Superior temporal gyrus (tissue), 1 donor: ENCODE results near the gene COX6A2.

Source experiments
- DNase-seq: peaks from one replicate; pipeline ENCODE4 v3.0.0-alpha.2; 2016; ENCODE audit errors: extremely low spot score

COX6A2 gene

DNA sequence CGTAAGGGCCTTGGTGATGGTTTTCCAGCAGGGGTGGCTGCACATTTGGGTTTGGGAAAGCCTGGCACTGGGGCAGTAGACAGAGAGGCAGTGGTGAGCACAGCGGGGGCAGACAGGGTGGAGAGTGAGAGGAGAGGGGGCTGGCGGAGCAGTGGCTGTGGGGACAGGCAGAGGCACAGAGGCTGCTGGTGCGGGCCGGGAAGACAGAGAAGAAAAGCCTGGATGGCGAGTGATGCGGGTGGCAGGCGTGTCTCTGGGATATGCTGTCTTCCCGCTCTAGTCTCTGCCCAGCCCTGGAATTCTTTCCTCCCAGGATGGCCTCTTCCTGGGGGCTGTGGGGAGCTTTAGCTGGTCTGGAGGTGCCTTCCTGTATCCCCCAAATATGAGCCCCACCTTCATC is 18.1 kb downstream of the COX6A2 start:
- no peak for DNase-seq

DNA sequence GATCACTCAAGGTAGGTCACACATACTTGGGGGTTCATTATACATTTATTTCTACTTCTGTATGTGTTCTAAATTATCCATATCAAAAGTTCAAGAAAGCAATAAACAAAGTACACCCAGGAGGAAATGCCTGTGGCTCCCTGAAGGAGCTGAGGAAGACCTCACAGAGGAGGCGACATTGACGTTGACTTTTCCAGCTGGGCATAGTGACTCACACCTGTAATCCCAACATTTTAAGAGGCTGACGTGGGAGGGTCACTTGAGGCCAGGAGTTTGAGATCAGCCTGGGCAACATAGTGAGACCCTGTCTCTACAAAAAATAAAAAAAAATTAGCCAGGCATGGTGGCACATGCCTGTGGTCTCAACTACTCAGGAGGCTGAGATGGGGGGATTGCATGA is 18.7 kb downstream of the COX6A2 start:
- DNase-seq: no peak

DNA sequence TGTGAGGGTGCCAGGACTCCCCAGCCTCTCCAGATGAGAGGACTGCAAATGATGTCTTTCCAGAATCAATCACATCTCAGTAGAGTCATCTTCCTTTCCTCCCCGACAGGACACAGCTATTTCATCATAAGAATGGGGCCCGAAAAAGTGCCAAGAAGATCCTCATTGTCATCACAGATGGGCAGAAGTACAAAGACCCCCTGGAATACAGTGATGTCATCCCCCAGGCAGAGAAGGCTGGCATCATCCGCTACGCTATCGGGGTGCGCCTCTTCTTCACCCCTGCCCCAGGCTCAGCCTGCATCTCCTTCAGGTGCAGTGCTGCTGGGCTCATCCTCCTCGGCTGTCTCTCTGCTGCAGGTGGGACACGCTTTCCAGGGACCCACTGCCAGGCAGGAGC is 20.8 kb downstream of the COX6A2 start:
- DNase-seq: no peak

DNA sequence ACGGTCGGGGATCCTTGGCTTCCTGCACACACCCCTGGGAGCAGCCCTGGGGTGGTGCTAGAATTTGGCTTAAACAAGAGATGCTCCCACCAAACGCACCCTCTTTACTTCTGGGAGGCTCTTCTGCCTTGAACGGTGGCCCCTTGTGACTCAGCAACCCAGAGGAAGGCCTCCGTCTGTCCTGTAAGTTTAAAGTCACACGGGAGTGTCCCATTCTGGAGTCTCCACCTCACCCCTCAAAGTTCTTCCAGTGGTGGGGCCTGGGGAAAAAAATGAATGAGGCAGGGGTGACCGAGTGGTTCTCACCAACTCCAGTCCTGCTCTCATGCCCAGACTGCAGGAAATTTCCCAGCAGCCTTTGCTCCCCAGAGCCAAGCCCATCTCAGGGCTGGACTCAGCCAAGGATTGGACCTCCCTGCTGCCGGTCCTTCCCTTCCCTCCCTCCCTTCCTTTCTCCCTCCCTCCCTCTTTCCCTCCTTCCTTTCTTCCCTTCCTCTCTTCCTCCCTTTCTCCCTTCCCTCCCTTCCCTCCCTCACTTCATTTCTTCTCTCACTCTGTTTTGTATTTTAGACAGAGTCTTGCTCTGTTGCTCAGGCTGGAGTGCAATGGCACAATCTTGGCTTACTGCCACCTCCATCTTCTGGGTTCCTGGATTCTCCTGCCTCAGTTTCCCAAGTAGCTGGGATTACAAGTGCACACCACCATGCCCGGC is 23.7 kb downstream of the COX6A2 start:
- no peak for DNase-seq

DNA sequence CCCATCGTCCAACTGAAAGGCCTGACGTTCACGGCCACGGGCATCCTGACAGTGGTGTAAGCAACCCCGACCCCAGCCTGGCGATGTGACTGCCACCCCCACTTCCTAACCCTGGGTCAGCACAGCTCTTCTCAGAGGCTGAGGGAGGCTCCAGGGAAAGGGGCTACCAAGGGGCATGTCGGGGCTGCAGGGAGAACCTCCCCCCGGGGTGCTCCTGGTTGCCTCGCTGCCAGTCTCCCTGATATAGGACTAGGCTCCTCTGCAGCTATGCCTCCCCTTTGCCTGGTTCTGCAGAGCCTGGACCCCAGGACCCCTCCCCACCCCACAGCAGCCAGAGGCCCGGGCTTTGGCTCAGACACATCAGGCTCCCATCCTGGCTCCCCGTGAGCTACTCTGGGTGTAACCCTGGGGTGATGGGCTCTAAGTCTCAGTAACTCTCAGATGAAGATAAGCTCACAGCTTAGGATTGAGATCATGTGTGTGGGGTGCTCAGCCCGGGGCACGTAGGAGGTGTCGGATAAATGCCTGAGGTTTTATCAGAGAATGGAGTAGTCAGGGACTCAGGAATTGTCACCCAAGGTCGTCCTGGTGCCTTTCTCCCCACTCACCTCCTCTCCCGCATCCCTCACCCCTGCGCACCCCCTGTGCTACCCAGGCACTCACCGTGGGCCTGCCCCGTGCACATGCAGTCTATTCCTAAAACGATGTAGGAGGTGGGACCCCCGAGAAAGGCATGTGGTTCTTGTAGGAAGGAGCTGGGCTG is 24.4 kb downstream of the COX6A2 start:
- no peak for DNase-seq

DNA sequence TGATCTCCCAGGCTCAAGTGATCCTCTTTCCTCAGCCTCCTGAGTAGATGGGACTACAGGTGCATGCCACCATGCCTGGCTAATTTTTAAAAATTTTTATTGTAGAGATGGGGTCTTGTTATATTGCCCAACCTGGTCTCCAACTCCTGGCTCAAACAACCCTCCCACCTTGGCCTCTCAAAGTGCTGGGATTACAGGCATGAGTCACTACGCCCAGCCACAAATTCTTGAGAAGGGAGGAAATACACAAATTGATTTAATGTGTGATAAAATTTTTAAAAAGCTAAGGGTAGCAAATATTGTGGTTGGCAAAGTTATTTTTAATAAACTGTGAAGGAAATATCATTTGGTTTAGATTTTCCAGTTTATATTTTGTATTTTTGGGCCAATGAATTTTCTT is 25.5 kb downstream of the COX6A2 start:
- DNase-seq: no peak

DNA sequence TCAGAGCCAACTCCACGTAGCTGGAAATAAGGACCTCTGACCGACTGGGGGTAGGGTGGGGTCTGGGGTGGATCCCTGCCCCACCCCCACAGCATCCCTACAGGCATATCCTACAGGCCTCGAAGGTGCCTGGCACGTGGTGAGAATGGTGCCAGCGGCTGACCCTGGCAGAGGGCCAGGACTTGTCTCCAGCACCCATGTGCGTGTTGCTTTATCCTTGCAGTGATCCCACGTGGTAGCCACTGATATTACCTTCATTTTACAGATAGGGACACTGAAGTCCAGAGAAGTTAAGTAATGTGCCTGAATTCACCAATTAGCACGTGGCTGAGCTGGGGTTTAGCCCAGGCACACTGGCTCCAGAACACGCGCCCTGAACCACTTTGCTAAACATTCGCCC is 26.7 kb downstream of the COX6A2 start:
- DNase-seq: no peak

DNA sequence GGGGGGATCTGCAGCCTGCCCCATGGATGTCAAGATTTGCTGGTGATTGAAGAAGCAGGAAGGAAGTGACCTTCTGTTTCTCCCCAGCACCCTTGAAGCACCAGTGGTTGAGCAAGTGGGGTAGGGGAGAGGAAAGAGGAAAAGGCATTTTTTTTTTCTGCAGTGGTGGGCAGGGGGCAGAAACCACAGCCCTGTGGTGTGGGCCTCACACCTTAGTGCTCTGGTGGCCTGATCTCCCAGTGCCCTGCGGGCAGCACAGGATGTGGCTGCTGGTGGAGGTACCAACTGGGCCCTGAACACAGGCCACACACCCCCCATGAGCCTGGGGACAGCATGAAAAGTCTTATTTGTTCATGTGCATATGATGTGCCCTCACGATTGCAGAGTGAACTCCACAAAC is 28.0 kb downstream of the COX6A2 start:
- no peak for DNase-seq

DNA sequence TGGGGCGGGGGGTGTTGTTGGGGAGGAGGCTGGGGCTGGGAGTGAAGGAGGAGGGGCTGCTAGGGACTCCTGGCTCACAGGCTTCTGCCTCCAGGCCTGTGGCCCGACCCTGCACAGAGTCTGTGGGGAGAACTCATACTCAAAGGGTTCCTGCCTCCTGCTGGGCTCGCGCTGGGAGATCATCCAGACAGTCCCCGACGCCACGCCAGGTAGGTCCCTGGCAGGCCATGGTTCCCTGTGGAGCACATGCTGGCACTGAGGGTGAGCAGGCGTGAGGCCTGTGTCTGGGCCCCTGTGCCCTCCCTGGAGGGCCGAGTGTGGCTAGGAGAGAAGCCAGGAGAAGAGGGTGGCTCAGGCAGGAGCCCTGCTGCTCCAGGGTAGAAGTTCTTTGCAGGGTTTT is 30.5 kb downstream of the COX6A2 start:
- no peak for DNase-seq

DNA sequence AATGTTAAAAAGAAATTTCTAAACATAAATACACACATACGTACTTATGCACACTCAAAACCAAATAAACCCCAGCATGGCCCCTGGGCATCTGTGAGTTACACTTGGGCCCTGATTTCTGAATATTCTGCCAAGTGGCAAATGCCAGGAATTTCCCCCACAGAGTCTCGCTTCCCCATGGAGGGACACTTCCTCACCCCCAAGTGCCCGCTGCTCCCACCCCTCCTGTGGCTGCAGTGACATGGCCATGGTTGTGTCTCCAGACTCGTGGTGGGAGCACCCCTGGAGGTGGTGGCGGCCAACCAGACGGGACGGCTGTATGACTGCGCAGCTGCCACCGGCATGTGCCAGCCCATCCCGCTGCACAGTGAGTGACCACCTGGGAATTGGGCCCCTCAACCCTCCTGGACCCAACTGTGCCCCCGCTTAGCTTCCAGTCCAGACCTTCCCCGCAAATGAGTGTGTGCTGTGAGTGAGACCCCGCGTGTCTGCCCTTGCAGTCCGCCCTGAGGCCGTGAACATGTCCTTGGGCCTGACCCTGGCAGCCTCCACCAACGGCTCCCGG is 31.0 kb downstream of the COX6A2 start:
- DNase-seq: no peak

DNA sequence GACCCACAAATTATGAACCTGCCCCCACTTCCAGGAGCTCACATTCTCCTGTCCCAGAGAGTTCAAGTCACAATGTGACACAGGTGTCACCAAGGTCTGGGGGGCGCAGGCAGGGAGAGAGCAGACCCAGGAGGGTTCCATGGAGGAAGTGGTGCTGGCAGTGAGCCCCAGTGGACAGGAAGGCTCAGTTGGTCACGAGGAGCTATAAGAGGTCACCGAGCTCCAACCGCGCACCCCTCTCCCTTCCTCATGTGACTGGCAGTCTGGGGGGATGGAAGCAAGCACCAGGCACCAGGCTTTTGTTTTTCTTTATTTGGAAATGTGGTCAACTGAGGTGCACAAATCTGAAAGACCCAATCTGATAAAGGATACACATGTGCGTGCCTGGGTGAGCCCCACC is 32.5 kb downstream of the COX6A2 start:
- no peak for DNase-seq

DNA sequence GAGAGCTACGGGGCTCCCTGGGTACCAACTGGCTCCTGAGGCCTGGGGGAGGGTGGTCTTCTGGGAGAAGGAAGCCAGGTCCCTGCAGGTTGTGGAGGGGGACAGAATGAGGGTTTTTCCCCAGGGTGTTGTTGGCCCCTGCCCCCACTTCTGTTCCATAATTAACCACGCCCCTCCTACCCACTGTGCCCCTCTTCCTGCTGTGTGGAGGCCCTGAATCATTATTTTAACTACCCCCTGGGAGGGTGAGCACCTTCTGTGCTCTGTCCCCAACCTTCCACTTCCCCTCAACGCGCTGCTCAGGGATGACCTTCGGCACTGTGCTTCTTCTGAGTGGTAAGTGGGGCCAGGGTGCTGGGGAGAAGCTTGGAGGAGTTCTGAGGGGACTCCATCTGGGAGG is 35.1 kb downstream of the COX6A2 start, which contains the start of gene ITGAD:
ITGAD (plus strand) TSS at position 280 of the 400 bp plus-strand sequence; CDS start at position 306, 26 bp downstream.
- DNase-seq: no peak

DNA sequence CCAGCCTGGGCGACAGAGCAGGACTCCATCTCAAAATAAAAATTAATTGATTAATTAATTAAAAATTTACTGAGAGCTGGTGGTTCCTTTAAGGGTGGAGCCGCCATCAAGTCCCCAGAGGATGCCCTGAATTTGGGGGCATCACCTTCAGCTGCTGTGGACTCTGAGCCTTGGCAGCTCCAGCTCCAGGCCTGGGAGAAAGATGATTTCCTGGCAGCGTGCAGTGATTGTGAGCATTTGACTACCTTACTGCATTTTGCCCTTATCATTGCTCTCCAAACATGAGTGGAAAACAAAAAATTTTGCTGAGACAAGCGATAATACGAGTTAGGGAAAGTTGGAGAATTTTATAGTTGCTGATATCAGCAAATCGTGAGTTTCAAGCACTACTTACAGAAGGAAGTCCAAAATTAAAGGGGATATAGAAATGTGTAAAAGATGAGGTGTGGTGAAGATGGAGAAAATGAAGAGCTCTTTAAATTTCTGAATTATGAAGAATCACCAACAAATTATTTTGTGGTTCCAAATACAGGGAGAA is 37.6 kb downstream of the COX6A2 start:
- DNase-seq: no peak

DNA sequence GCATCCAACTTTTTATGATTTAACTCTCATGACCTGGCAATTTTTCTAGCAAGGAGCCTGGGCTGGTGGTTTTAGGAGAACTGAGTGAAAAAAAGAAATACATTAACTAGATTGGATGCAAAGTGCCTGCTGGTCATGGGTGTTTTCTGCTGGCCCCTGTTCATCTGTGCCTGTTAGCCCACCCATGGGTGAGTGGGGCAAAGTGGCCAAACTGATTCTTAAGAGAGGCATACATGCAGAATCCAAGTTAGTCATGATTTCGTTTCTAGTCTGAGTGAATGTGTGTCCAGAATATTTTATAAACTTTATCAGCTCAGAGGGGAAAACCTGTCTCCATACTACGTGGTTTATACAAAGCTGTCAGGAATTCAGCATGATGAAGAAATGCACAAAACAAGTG is 39.6 kb downstream of the COX6A2 start:
- DNase-seq: no peak

DNA sequence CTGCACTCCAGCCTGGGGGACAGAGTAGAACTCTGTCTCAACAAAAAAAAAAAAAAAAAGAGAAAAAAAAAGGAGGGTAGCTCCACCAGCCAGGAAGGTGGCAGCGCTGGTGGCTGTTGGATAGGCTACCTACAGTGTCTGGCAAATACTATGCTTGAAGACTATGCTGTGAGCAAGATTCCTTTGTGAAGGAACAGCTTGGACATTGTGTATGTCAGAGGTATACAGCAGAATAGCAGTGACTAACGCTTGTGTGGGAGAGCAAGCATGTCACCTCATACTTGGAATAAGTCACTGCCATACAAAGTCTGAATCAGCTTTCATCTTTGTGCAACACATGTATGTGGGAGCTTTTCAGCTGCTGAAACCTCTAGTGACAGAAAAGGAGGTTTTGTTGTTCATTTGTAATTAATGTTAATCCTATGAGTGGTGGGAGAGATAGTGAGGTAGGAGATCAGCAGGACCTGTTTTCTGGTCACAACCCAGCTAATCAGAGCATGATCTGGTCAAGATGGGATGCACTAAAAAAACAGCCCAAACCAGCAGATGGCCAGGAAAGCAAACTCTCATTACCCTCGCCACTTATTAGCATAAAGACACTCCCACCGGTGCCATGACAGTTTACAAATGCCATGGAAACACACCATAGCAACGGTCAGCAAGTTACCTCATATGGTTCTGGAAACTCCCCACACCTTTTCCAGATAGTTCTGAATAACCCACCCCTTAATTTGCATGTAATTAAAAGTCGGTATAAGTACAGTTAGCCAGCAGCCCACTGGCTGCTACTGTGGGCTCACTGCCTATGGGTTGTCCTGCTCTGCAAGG is 41.8 kb downstream of the COX6A2 start:
- peak; percentile 51 for DNase-seq

DNA sequence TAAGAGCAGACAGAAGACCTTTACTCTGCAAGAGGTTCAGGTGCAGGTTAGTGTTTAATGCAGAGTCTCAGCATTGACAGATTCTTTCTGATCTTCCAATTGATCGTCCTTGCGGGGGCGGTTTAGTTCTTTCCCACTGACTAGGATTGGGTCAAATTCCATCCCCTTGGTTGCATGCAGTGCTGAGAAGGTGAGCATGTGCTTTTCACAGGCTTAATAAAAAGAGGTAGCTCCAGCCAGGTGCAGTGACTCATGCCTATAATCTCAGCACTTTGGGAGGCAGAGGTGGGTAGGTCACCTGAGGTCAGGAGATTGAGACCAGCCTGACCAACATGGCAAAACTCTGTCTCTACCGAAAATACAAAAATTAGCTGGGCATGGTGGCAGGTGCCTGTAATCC is 42.5 kb downstream of the COX6A2 start:
- no peak for DNase-seq

DNA sequence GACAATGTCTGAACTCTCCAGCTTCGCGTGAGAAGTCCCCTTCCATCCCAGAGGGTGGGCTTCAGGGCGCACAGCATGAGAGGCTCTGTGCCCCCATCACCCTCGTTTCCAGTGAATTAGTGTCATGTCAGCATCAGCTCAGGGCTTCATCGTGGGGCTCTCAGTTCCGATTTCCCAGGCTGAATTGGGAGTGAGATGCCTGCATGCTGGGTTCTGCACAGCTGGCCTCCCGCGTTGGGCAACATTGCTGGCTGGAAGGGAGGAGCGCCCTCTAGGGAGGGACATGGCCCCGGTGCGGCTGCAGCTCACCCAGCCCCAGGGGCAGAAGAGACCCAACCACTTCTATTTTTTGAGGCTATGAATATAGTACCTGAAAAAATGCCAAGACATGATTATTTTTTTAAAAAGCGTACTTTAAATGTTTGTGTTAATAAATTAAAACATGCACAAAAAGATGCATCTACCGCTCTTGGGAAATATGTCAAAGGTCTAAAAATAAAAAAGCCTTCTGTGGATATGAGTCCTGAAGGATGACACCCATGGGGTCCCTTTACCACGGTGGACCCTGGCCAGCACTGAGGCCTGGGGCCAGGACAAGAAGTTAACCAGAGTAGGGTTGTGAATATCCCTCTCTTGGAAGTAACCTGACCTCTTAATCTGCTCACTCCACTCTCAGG is 45.5 kb downstream of the COX6A2 start:
- peak; percentile 33 for DNase-seq

DNA sequence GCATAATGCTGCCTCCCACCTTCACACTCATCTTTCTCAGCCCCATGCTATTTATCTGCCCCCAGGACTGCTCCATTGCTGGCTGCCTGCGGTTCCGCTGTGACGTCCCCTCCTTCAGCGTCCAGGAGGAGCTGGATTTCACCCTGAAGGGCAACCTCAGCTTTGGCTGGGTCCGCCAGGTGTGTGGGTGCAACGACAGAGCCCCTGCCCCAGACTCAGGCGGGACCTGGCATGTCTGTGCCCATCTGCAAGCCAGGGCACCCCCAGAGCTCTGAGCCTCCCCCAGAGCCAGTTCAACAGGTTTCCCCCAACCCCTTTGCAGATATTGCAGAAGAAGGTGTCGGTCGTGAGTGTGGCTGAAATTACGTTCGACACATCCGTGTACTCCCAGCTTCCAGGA is 48.0 kb downstream of the COX6A2 start:
- no peak for DNase-seq
